Gastrocnemius medialis (tissue), 4 donors: Measurements from ENCODE around the gene SOX15.

Source experiments
- CTCF ChIP-seq, 5 experiments: fragments of 450-650 bp in 3 of 5; fragments of 200-600 bp in 2 of 5; sonication (generic) in 2 of 5; IDR thresholded peaks in 4 of 5; conservative IDR thresholded peaks in 1 of 5; 1 replicate in 4 of 5; 2 replicates in 1 of 5; pipeline ENCODE4 v1.5.1; 2016 to 2019; ENCODE audit warnings: antibody characterized with exemption in 5 of 5, mild to moderate bottlenecking in 3 of 5, moderate library complexity in 3 of 5
- POLR2A ChIP-seq, 2 donors: fragments of 450-650 bp; IDR thresholded peaks; one replicate each; pipeline ENCODE4 v1.6.1; 2017; ENCODE audit warnings: antibody characterized with exemption in 2 of 2, mild to moderate bottlenecking in 2 of 2, moderate library complexity in 2 of 2

- TF ChIP-seq CTCF (IDR thresholded peaks at IDR 0.05 in 4 of 5, conservative IDR thresholded peaks at IDR 0.05 in 1 of 5) = no peak
- no peak for TF ChIP-seq POLR2A (IDR thresholded peaks at IDR 0.05)
These were observed 21.9 kb upstream of the SOX15 start for GRCh38 chr17:7611635-7612293.
